ENCODE data around the gene LMF2.
"Not testable (repeated sequence)": the region's sequence is repeated elsewhere in the genome, so short reads cannot be mapped to it uniquely, and the experiment has no call there.

LMF2 gene

DNA sequence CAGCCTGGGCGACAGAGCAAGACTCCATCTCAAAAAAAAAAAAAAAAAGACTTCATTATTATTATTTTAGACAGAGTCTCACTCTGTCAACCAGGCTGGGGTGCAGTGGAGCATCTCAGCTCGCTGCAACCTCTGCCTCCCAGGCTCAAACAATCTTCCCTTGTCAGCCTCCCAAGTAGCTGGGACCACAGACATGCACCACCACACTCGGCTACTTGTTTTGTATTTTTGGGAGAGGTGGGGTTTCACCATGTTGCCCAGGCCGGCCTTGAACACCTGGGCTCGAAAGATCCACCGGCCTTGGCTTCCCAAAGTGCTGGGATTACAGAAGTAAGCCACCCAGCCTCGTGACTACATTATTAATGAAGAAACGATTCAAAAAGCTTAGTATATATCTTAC is 27.6 kb upstream of the LMF2 start:
- no peak for DNase-seq (ENCODE audit: low spot score)

DNA sequence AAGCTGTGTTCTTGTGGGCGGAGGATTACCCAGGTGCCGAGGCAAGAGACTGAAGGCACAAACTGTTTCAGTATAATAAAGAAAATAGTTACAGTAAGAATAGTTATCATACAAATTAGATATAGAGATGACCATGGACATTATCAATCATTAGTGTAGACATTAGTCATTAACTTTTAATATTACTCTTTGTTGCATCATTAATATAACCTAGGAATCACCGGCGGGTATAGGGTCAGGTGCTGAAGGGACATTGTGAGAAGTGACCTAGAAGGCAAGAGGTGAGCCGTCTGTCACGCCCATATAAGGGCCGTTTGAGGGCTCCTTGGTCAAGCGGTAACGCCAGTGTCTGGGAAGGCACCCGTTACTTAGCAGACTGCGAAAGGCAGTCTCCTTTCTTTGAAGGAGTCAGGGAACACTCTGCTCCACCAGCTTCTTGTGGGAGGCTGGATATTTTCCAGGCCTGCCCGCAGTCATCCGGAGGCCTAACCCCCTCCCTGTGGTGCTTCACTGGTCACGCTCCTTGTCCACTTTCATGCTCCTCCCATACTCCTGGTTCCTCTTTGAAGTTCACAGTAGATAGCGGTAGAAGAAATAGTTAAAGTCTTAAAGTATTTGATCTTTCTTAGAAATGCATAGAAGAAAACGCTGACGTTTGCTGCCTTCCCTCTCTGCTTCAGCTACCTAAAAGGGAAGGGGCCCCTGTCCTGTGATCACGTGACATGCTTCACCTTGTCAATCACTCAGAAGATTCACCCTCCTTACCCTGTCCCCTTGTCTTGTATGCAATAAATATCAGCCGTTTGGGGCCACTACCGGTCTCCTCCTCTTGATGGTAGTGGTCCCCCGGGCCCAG is 26.6 kb upstream of the LMF2 start:
- DNase-seq (ENCODE audit: low spot score): not testable (repeated sequence)

DNA sequence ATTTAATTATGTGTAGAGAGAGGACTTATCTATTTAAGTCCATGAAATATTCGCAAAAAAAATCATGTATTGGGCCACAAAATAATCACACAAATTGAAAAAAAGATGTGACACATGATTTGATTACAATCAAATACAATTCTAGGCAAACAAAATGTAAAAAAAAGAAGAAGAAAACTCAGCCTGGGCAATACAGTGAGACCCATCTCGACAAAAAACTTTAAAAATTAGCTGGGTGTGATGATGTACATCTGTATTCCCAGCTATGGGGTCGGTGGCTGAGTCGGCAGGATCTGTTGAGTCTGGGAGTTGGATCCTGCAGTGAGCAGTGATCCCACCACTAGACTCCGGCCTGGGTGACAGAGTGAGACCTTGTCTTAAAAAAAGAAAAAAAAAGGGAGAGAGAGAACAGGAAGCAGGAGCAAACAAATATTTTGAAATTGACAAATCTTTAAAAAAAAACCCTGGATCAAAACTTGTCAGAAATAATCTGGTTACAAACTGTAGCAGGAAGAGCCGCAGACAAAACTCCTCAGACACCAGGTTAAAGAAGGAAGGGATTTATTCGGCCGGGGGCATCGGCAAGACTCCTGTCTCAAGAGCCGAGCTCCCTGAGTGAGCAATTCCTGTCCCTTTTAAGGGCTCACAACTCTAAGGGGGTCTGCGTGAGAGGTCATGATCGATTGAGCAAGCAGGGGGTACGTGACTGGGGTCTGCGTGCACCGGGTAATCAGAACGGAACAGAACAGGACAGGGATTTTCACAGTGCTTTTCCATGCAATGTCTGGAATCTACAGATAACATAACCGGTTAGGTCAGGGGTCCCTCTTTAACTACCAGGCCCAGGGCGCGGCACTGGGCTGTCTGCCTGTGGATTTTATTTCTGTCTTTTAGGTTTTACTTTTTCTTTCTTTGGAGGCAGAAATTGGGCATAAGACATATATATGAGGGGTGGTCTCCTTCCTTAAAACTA is 25.6 kb upstream of the LMF2 start:
- DNase-seq (ENCODE audit: low spot score): no peak

DNA sequence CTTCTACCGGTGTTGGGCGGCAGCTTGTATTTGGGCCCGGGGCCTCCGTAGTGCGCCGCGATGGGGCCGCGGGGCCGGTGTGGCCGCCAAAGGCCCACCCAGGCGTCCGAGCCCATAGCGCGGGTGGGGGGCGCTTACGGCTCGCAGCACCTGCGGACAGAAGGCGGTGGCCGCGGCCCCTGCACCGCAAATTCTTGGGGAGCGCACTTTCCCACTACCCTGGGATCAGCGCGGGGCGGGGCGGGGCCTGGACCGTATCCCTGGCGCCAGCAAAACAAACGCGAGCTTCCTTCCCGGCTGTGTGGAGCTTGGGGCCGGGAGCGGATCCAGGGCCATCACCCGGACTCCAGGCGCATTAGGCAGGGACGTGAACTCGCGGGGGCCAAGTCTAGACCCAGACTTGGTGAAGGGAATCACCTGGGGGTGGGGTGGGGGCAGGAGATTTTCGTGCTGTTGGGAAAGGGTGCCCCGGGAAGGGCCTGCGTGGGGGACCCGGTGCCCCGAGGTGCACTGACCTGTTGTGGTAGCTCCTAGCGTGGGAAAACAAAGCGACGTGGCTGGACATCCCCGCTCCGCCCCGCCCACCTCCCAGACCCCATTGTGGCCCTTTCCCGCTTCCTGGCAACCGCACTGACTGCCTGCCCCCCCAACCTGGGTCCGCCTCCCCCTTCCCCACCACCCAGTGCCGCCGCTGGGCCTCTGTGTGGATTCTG is 24.6 kb upstream of the LMF2 start:
- DNase-seq (ENCODE audit: low spot score): peak; percentile 85

DNA sequence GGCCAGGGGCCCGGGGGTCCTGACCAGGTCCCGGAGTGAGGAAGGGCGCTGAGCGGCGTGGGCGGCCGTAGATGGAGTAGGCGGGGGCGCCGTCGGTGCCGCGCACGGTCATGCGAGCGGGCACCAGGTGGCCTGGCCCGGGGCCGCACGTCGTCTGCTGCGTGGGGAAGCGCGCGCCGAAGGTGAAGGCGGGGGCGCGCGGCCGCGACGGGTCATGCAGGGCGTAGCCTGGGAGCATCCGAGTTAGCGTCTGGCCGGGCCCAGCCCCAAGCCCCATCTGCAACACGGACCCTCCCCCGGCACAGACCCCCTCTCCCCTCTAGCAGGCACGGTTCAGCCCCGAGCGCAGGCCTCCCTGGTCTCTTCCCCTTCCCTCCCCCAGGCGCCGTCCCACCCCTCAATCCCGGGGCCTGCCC is 24.1 kb upstream of the LMF2 start:
- DNase-seq (ENCODE audit: low spot score): no peak

DNA sequence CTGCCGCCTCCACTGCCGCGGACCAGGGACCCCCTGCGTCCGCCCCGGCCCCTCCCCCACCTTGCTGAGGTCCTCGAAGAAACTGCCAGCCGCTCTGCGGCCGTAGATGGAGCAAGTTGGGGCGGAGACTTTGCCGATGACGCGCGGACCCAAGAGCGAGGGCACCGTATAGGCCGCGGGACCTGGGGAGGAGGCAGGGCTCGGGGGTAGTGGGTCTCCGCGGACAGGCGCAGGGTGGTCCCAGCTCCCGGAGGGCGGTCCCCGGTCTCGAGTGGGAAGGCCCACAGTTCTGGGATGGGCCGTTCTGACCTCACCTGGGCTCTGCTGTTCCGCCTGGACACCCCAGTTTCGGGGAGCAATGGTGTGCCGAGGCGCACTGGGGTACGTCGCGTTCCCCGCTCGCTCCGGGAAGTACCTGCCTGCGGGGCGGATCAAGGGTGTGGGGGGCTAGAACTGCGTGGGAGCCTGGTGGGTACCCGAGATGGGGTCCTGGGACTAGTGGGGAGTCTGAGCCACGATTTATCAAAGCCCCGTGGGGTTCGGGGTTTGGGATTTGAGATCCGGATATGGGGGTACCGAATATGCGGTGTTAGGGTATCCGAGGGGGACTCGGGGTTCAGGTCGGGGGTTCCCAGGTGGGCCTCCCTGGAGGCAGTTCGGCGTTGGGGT is 23.5 kb upstream of the LMF2 start:
- DNase-seq (ENCODE audit: low spot score): peak; percentile 79

DNA sequence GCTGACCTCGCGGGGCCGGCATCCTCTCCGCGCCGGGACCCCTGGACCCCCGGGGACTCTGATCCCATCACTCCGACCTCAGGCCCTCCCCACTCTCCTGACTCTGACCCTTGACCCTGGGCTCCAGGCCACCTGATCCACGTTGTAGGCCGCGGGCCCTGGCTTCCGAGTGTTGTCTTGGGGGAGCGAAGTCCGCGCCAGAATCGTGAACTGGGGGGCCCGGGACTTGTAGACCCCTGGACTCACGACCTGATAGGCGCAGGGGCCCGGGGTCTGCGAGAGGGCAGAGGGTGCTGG is 23.0 kb upstream of the LMF2 start:
- DNase-seq (ENCODE audit: low spot score): no peak

DNA sequence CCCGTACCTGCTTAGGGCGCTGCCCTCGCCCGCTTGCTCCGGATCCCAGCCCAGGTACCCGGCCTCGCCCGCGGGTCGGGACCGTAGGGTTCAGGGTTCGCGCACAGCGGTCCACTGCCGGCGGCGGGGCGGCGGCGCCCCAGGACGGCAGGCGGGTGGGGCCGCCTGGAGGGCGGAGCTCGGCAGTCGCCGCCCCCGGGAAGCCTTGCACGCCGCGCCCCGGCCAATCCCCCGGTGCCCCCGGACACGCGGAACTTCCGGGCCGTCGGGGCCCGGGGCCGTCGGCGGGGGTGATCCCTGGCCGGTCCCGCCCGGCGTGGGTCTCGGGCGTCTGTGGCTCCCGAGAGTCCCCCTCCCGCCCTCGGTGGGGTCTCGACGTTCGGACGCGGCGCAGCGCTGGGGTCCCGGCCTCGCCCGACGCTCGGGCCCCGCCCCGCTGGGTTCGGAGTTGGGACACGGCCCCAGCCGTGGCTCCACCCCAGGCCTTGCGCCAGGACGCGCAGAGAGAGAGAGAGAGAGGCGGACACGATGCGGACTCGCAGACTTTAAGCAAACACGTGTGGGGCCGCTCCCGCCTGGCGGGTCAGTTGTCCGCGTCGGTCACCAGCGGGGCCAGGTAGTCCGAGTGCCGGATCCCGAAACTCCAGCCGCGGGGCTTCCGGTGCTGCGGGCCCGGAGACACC is 22.5 kb upstream of the LMF2 start, which contains the start of gene TYMP:
TYMP (minus strand) TSS at position 116 of the 683 bp plus-strand sequence. CDS start 303 bp downstream, outside the sequence.
- peak; percentile 89 for DNase-seq (ENCODE audit: low spot score)

DNA sequence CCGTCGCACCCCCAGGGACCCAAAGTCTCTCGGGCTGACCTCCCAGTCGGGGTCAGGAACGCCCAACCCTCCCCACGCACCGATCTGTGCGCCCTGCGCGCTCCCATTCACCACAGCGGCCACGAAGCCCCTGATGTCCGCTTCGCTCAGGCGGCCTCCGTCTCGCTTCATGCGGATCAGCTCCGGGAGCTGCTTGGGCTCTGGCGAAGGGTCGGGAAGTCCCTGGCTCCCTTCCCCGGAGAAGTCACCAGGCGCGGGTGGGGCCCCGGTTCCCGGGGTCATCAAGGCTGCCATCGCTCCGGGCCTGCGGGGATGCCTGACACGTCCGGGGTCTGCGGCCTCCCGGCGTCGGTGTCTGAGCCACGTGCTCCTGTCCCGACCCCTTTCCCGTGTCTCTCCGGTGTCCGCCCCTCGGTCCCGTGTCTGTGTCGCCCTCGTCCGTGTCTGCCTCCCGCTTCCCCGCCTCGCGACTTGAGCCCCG is 22.0 kb upstream of the LMF2 start:
- DNase-seq (ENCODE audit: low spot score): no peak

DNA sequence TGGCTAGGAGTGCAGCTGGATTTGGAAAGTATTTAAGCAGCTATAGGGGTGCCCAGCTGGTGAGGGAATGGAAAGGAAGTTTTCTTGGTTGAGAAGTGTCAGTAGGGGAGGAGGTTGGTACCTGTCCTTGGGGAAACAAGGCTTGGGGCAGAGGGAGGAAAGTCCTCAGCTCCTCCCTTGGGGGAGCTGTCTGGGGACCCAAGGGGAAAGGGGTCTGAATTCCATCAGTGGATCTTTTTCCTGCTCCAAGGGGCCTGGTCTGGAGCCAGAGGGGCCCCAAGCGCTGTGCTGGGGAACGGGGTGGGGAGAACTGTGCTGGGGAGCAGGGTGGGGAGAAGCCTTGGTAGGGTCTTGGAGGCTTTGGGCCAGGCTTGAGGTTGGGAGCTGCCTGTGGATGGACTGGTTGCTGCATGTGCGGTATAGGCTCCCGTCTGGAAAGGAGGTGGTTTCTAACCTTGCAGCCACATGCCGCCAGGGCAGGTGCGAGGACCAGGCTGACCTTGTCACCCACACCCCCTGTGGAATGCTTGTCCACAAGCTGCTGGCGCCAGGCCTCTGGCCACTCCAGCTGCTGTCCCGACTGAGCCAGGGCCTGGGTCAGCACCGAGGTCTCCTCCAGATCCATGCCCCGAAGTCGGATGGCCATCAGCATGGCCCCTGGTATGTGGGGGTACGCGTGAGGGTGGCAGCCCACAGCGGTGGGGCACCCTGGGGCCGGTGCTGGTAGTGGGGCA is 21.3 kb upstream of the LMF2 start:
- no peak for DNase-seq (ENCODE audit: low spot score)

DNA sequence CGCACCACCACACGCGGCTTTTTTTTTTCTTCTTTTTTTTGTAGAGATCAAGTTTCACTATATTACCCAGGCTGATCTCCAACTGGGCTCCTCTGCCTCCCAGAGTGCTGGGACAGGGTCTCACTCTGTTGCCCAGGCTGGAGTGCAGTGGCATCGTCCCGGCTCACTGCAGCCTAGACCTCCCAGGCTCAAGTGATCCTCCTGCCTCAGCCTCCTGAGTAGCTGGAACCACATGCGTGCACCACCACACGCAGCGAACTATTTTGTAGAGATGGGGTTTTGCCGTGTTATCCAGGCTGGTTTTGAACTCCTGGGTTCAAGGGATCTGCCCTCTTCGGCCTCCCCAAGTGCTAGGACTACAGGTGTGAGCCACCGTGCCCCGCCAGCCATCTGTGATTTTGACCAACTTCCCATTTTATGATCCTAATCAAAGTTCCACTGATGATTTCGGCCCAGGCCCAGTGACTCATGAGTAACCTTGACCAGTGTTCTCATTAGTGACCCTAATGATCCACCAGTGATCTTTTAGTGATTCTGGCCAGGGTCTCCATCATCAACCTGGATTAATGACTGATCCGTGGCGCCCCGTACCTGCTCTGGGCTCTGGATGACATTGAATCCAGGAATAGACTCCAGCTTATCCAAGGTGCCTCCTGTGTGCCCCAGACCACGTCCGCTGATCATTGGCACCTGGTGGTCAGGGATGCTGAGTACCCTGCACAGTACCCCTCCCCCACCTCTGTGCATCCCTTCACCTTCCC is 20.6 kb upstream of the LMF2 start:
- no peak for DNase-seq (ENCODE audit: low spot score)

DNA sequence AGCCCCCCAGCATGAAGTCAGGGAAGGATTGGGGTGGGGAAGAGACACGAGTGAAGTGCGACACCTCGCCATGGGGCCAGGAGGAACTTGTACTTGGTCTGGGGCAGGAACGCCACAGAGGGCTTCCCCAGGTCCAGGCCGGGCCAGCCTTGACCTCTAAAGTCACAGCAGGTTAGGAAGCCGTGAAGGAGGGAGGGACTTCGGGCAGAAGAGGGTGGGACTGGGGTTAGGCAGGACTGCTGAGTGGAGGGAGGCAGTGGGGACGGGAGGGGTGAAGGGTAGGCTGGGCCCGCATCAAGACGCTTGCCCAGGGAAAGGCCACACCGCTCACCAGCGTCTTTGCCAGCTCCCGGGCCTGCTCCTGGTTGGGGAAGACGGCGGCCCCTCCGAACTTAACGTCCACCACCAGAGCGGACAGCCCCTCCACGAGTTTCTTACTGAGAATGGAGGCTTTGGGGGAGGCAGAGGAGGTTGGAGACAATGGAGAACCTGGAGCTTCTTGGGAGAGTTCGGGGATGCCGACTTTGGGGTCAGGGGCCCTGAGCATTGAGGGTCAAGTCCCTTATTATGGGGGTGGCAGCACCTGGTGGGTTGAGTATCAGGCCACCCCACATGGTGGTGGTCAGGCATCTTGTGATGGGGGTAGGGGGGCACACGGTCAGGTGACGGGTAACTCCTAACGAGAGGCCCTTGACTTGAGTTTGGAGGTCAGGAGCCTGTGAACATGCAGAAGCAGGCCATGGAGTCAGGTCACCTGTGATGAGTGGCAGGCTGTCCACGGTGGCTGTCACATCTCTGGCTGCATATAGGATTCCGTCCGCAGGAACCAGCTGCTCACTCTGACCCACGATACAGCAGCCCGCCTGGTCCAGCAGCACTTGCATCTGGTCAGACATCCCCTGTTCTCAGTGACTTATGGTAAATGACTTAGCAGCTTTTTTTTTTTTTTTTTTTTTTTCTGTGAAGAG is 19.6 kb upstream of the LMF2 start:
- DNase-seq (ENCODE audit: low spot score): no peak

DNA sequence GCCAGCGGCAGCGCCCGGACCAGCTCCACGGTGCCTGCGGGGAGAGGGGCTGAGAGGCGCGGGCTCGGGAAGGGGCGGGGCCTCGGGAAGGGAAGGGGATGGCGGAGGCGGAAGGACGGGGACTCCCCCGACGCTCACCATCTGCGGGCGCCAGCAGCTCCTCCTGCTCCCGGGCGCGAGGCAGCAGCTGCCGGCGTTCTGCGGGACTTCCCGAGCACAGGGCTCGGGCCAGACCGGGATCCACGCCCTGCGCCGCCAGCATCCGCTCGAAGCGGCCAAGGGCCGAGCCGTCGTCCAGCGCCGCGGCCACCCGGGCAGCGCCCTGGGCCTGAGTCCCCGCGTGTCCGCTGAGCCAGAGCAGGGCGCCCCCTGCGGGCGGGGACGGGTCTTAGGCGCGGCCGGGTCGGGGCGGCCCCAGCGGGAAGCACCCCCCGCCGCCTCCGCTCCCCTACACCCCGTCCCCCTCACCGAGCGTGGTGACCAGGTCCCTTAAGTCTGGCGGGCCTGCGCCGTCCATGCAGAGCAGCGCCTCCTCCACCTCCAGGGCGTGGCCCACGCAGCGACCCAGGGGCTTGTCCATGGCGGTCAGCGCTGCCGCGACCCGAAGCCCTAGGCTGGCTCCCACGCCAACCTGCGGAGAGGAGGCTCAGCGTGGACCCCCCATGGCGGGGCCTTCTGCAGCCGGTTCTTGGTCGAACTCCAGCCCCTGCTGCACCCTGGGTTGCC is 18.8 kb upstream of the LMF2 start:
- peak; percentile 74 for DNase-seq (ENCODE audit: low spot score)

DNA sequence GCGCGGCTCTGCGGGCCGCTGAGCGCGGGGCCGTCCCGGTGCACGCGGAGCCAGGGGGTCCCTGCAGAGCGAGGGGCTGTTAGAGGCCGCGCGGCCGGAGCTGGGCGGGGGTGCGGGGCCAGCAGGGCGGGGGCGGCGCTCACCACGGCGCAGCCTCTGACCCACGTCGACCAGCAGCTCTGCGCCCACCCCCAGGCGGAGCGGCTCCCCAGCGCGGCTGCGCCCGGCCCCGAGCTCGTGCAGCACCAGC is 18.3 kb upstream of the LMF2 start:
- no peak for DNase-seq (ENCODE audit: low spot score)

DNA sequence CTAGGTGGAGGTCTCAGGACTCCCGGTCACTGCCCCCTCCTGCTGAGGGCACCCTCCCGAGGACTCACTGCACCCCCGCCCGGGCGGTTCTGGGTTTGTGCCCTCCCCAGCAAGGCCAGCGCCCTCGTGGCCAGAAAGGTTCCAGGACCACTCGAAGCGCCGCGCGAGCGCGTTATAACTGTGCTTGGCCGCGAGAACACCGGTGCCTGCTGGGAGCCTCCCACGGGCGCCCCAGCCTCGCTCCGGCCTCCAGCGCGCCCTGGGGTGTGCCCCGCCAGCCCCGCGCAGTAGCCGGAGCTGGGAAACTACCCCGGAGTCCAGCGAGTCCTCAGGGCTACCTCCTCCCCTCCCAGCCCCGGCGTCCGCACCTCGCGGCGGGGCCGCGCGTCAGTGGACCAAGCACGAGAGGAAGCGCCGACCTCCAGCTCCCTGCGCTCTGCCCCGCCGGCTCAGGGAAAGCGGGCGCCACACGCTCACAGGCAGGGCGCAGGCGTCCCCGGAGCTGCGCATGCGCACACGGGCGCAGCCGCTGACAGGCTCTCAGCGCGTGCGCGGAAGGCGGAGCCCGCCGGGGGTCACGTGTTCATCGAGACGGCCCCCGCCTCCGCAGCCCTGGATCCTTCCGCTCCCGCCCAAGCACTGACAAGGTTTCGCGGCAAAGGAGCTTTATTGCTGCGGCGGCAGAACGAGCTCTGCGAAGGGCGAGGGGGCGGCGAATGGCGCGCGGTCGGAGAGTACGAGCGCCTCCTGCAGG is 17.8 kb upstream of the LMF2 start, which contains the start of gene SCO2:
SCO2 (minus strand) TSS at position 495 of the 754 bp plus-strand sequence. CDS start 1,187 bp downstream, outside the sequence.
- peak; percentile 100 for DNase-seq (ENCODE audit: low spot score)

DNA sequence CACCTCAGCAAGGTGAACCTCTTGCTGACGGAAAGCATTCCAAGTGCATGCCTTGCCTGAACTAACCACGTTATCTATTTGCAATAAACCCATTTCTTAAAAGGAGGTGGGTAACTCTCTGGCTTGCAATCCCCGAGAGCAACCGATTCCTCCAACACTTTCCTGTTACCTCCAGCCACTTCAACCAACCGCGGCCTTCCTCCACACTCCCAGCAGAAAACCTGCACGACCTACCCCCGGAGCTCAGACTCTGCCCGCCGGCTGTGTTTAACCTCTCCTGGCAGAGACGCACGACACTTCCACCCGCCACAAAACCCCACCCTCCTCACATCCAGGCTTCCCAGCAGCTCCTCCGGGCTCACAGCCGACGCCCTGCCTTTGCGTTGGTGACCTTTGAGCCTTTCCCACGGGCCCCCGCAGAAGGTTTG is 17.2 kb upstream of the LMF2 start:
- DNase-seq (ENCODE audit: low spot score): no peak

Measured in AG20443 (cell line).